HS-27A (cell line): ENCODE data around the gene CAPN8.

Experiments
- DNase-seq: peaks from one replicate; pipeline ENCODE4 v3.0.0-alpha.2; 2012; ENCODE audit warnings: low read depth, missing footprints

Gene CAPN8

DNA sequence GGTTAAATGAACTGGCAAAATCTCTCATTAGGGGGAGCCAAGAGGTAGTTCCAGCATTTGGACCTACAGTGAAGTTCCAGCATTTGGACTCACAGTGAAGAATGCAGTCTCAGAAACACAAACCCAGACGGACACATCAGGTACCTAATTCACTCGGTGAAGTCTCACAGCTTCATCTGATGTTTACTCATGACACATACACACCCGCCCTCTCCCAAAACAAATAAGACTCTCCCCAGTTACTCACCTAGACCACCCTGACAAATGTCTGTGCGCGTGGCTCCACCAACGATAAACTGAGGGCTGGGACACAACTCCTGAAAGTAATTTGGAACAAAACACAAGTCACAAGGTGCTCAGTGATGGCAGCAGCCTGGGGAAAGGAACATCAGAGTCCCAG lies 11.4 kb downstream of the CAPN8 start:
- DNase-seq = no peak

DNA sequence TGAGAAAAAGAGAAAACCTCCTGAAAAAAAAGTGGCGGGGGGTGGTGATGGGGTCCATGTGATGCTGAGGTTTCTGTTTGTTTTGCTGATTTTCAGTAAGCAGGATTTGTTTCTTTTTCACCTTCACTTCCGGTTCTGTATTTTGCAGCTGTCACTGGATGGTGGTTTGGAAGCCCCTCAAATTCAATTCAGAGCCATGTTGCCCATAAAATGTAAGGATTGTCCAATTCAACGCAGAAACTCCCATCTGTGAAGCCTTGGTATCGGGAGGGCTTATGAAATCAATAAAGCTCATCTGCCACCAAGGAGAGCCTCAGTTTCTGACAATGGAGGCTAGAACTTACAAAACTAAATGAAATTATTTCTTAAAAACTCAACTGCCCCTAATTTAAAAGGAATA lies 12.1 kb downstream of the CAPN8 start:
- DNase-seq = no peak

DNA sequence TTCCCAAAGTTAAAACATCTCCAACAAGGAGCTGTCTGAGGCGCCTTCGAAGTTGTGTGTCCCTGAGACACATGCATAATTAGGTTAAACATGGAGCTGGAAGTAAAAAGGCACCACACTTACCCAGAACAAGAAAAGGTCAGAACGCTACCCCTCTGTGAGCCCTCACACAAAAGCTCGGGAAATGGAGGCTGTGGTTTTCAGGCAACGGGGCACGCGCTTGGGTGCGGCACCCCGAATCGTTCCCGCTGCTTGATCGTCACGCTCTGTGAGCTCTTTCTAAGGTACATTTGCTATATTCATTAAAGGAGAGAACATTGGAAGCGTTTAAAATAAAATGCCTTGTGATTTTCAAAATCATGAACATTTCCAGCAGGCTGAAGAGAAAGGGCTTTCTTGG lies 12.5 kb downstream of the CAPN8 start:
- DNase-seq = no peak

DNA sequence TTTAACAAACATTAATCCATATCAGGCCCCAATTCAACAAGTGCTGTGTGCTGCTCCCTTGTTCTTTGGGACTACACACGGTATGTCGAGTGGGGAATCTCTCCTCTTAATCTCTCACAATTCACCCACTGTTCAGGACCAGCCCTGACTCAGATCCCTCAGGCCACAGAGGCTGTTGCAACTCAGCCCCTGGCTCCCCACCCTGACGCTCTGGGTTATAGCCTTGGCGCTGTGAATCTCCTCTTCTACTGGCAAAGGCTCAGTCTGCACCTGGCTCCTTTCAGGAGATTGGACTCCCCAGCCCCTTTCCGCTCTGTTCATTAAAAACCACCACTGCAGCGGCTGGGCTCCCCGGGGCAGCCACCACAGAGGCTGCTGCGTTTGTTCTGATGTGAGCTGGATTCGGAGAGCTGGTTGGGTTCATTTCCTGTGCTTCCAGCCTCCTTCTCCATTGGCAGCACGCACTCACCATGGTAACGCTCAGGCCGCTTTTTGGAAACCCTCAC lies 13.0 kb downstream of the CAPN8 start:
- DNase-seq = no peak

DNA sequence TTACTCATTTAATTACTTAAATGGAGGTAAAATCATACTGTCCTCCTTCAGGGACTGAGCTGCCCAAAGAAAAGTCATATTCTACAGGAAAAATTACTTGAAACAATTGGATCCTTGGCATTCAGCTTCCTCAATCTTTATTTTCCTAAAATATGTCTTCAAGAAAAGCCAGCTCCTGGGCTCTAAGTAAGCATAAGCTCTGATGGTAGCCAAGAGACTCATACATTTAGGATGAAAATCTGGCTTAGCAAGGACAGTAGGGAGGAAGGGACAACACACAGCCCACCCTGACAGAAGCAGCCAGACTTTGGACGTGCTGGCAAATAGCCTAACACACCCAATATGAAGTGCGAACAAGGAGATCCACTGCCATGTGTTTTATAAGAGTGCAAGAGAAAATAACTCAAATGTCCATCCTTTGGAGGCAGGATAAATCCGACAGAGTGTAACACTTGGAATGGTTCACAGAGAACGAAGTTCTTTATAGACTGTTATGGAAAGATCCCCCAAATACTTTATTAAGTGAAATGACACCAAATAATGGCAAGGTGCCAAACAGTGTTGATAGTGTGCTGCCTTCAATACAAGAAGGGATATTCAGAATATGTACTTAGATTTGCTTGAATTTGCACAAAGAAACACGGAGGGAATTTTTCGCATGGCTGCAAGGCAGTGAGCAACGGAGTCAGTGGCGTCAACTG lies 14.1 kb downstream of the CAPN8 start:
- no peak for DNase-seq

DNA sequence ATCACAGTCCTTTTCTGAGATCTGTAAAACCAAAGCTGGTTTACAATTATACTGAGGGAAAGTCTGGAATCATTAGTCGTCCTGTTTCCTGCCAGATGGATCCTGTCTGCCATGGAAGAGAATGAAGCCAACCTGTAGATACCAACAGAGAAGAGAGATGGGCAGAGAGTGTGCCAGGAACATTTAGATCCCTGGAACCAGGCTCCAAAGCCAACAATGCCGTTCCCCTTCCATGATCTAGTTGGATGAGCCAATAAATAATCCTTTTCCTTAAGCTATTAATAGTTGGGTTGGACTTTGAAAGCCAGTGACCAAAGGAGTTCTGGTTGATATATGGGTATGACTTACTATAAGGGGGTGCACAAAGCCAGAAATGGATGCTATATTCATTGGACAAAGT lies 15.0 kb downstream of the CAPN8 start:
- no peak for DNase-seq

DNA sequence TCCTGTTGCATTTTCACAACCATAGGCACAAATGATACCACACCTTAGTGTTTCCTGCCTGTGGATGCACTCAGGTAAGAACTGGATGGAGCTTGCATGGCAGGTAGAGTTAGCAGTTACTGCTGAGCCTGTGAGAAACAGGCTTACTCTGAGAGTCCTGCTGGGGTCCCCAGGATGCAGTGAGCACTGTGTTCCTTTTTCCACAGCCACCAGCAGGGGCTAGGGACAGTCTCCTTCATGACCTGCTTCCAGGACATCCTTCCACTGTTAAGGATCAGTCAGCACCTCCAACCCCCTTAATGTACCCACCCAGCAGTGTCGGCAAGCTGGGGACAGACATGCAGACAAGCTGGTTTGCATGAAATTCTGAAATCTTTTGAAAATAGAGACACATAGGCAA lies 16.3 kb downstream of the CAPN8 start:
- no peak for DNase-seq

DNA sequence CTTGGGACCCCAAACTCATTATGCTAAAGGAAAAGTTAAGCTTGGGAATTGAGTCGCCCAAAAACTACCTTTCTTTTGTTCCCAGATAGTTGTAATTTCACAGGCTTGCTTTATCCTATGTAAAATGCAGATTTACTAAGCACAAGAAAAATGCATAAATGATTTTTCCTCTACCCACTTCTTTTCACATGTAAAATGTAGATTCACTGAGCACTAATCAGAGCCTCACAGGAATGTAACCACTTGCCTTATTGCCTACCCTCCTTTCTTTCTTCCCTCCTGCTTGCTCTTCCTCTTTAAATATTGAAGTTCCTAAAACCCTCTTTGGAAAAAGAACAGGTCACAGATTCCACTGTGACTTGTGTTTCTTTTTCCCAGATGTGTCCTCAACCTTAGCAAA lies 18.3 kb downstream of the CAPN8 start:
- DNase-seq = no peak

DNA sequence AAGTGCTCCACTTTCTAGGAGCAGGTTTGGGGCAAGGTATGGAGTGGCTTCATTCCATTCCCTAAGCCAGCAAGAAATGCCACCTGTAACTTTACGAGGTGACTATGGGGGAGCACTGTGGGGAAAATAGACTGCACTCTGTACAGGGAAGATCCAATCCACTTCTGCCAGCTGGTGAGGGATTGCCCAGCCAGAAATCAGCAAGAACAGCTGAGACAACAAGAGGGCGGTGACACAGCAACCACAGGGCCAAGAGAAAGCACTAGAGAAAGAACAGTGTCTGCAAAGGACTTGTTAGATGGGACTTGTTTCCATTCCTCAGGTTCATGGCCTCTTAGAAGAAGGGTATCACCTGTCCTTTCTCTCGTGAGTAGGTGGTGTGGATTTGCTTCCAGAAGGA lies 19.6 kb downstream of the CAPN8 start:
- no peak for DNase-seq

DNA sequence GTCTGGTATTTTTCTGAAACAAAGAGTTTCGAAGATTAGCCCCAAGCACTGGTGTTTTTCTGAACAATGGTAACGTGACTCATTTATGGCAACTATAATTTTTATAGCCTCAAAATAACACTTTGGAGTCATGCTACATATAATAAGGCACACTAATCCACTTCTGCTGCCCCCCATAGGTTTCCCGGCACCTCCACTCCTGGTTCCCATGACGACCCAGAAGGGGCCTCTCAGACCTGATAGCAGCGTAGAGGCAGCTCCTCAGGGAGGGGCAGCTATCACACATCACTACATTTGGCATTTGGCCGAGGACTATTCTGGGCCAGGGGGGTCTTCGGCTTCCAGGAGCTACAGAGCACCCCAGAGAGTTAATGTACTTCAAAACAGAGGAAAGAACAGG lies 23.3 kb downstream of the CAPN8 start:
- DNase-seq = no peak

DNA sequence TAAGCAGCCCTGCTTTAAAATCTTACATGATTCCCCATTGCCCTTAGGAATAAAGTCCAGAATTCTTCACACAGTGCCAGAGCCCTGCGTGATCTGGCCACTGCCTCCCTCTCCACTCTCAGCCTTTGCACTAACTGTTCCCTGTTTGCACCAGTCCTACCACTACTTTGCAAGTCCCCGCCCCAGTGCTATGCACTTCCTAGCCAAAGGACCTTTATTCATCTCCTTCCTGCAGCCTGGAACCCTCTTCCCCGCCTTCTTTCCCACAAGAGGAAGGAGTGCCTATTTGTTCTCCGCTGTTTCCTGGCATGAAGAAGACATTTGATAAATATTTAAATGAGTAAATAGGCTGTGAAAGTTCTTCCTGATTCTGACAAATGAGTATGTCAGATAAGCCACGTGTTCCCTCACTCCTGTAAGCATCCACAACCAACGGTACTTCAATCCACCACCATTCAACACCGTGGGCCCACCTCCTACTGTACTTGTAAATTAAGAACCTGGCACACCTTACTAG lies 23.9 kb downstream of the CAPN8 start:
- no peak for DNase-seq

DNA sequence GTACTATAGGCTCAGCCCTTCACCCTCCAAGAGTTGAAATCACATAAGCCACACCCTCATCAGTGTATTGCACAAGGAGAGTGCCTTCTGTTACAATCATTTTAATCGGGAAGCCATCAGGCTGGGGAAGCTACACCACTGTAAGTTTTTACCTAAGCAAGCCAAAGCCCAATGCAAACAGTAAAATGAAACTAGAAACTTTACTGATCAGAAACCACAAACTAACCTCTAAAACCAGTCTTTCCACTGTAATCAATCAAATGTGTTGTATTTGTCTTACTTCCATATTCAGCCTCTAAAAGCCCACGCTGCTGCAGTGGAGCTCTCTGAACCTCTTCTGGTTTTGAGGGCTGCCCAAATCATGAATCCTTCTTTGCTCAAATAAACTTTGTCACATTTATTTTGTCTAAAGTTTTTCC lies 26.2 kb downstream of the CAPN8 start:
- no peak for DNase-seq

DNA sequence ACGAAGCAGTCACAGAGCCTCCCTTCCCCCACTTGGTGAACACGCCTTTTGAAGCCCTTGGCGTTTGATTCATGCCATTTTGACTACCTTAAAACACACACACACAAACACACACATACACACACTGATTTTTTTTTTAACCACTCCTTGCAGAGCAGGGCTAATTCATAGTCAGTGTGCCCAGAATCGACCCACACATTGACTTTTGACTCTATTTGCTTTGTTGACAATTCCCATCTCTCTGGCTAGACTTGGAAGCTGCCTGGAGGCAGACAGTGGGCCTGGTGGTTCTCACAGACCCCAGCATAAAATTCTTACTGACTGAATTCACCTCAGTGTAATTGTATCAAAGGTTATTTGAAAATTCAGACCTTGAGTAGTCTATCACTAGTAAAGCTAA lies 30.3 kb downstream of the CAPN8 start:
- DNase-seq = no peak

DNA sequence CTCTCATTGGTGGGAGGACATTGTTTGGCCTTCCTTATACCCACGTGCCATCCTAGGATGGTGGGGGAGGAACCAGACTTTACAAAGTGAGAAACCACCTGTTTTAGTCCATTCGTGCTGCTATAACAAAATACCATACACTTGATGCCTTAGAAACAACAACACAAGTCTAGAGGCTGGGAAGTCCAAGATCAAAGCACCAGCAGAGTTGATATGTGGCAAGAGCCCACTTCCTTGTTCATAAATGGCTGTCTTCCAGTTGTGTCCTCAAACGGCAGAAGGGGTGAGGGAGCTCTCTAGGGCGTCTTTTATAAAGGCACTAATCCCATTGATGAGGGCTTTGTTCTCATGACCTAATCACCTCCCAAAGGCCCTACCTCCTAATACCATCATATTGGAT lies 31.1 kb downstream of the CAPN8 start:
- DNase-seq = no peak

DNA sequence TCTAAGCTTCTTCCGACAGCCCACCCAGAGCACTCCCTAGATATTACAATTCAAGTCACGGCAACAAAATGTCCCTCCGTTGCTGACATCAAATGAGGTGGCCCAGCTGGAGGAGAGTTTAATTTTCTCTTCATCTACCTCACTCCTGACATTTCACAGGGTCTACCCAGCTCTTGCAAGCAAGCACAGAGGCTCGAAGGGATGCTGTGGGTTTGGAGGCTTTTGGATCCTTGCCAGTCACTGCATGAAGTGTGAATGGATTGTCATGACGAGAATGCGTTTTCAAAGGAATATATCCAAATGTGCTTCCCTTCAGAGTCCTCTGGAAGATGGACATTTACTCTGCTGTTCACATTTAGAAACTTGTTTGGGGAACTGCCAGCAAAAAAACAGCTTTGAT lies 33.5 kb downstream of the CAPN8 start:
- DNase-seq = no peak

DNA sequence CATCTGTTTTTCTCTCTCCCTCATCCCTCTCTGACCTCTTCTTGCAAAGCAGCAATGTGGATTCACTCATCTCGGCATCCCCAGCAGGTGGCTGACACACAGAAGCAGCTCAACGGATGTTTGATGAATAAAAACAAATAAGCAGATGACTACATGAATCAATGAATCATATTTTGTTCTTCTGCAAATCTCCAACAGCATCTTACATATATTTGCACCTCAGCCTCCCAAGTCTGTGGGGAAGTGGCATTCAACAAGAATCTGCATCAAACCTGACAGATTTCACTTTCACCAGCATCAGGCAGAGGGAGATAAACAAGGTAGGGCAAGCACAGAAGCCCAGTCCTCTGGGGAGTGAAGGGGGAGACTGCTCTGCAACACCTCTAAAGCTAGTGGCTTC lies 34.0 kb downstream of the CAPN8 start:
- no peak for DNase-seq

DNA sequence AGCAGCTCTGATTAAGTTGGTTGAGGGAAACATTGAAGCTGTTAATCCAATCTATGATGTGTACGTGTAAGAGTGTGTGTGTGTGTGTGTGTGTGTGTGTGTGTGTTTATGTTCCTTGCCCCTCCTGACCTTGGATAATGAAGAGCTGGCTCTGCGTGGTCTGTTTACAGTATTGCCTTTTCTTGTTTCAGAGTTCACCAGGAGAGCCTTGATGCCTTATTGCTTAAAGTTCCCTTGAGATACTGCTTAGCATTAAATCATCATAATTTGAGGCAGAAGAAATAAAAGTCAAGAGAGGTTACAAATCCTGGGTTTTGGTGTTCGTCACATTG lies 36.4 kb downstream of the CAPN8 start:
- no peak for DNase-seq

DNA sequence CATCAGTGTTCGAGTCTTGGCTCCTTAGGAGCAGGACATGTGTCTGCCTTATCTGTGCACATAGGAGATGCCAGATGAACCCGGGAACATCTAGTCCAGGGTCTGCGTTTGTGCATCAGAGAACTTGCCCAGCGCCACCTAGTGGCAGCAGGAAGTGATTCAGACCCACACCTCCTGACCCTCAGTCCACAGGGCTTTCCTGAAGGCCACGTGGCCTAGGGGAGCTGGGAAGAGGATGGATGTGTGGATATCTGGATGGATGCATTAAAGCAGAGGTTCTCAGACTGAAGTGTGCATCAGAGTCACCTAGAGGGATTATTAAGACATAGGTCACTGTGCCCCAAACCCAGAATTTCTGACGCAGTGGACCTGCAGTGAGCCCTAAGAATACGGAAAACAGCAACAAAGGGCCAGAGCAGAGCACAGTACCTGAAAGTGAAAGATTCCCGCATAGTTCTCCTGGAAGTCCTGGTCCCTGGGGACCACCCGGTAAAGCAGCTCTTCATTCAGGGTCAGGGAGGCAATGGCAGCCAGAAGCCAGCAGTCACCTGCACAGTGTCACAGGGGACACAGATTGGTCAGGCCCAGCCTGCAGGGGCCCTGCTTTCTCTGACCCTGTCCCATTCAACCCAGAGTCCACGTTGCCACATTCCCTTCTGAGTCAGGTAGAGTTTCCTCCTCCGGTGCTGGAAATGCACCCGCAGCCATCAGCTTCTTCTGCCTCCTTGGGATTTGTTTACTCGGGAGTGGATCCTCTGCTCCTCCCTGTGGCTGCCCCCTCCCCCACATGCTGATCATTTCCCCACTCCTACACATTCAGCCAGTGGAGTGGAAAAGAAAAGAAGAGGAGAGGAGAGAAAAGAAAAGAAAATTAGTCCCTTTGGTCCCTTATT lies 37.0 kb downstream of the CAPN8 start:
- DNase-seq = peak; percentile 8

DNA sequence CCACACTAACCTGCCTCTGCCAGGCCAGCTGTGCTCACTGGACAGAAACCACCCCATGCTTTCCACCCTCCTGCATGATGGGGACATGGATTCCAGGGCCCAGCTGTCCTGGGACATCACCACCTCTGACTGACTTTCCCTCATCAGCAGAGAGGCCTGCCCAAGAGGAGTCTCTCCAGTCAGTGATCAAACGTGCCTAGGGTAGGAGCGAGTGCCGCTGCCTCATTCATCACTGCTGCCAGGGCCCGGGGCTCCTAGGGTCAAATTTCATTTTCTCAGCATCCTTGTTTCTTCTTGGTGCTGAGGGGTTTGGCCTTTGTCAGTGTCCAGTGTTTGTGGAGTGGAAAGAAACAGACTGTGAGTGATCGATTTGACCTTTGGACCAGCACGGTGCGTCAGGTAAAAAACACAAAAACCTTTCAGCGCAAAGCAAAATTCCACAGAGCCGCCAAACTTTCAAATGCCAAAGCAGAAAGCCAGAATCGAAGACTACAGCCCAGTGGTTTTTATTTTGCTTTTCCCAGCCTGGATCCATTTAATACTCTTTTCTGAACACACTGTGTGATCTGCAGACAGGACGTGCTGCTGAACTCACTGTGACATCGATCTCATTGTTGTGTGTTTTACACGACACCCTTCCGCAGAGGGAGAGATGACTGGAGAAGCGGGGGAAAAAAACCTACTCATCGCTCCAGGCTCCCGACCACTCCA lies 43.2 kb downstream of the CAPN8 start:
- DNase-seq = no peak

DNA sequence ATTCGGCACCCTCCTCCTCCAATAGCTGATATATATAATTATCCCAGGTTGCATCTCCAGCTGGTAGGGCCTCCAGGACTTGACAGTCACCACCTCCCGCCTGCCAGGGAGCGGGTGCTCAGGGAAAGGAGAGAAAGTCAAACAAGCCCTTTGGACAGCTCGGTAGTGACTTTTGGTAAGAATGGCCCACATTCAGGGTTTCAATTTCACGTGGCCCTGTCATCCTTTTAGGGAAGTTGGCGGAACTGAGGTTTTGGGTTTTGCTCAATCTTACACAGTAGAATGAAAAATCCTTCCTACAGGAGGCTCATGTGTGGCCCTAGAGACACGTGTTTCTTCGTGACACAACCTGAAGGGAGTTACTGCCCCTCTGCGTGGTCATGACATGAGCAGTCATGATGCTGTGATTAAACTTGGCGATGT lies 44.2 kb downstream of the CAPN8 start:
- no peak for DNase-seq

DNA sequence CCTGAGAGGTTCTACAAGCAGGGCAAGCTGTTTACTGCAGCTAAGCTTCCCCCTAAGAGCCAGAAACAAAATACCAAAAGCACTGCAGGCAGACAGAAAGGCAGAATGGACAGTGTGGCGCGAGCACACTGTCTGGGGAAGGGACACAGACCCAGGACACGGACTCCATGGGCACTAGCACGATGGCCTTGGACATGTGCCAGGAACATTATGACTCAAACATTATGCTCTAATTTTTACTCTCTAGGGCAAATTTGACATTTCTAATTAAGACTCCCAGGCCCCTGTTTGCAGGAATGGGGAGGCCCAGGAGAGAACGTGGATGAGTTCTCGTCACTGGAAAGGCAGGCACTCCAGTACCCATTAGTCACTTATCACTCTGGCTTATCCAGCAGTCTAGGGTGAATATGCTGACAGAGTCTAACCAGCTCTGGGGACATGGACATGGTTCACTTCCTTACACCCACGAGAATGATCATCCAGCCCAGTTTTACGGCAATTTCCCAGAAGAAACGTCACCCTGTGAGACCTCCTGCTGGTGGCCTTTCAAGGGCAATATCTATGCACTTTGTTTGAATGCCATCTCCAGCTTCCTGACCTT lies 45.1 kb downstream of the CAPN8 start:
- DNase-seq = no peak

DNA sequence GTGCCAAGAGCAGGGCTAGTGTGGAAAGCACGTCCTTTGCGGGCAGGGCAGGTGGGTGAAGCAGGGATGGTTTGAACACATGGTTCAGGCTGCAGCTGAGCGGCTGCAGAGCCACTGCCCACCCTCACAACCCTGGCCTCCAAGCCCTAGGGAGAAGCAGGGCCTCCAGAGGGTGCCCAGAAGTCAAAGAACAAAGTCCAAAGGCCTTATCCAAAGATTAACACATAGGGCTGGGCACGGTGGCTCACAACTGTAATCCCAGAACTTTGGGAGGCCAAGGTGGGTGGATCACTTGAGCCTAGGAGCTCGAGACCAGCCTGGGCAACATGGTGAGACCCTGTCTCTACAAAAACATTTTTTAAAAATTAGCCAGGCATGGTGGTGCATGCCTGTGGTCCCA lies 46.8 kb downstream of the CAPN8 start:
- DNase-seq = no peak
